ENCODE results near the gene GPRIN1.

Gene GPRIN1

DNA sequence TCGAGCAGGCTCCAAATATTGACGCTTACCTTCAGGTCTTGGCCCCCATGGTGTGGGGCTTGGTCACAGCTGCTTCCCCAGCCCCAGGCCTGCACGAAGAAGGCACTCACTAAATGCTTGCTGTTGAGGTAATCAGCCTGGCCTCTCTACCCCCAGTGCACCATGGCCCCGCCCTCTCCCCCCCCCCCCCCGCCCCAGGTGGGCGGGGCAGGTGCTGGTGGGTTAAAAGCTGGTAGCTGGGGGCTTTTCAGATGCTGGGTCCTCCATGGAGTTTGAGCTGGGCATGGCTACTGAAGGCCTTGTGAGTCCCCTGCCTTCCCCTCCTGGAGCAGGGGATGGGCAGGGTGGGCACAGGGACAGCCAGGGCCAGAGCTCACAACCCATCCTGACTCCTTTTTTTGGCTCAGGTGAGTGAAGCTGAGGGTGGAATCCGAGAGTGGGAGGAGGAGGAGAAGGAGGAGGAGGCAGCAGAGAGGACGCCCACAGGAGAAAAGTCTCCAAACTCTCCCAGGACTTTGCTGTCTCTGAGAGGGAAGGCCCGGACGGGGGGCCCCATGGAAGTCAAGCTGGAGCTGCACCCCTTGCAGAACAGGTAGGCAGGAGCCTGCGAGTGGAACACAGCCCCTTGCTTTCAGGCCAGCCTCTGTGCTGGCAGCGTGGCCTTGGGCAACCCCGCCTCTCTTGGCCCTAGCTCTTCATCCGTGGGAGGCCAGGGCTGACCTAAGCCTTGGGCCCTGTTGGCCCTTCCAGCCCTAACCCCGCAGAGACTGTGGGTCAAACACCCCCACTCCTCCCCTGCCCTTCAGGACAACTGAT is 32.9 kb upstream of the GPRIN1 start:
- no peak for DNase-seq

DNA sequence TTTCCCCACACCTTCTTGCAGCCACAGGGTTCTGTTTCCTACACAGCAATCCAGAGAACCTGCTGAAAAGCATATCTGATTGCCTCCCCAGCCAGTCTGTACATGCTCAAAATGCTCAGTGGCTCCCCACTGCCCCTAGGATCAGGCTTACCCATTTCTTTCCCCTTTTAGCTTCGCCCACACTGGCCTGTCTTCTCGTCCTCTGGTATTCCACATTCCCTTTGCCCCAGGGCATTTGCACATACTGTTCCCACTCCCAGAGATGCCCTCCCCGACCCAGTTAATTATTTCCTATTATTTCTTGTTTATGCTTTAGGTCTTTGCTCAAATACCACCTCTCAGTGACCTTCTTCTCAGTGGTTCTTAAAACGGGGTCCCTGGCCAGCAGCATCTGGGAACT is 30.7 kb upstream of the GPRIN1 start:
- no peak for DNase-seq

DNA sequence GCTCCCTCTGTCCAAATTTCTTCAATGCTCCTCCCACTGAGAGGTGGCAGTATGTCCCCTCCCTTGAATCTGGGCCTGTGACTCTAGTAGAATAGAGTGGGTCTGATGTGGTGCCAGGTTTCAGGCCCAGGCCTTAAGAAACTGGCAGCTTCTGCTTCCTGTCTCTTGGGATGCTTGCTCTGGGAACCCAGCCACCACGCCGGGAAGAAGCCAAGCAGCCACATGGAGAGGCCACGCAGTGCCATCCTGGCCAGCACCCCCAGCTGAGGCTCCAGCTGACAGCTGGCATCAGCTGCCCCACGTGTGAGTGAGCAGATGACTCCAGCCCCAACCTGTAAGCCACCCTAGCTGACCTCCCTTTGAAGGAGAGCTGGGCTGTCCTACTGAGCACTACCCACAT is 30.0 kb upstream of the GPRIN1 start:
- DNase-seq = no peak

DNA sequence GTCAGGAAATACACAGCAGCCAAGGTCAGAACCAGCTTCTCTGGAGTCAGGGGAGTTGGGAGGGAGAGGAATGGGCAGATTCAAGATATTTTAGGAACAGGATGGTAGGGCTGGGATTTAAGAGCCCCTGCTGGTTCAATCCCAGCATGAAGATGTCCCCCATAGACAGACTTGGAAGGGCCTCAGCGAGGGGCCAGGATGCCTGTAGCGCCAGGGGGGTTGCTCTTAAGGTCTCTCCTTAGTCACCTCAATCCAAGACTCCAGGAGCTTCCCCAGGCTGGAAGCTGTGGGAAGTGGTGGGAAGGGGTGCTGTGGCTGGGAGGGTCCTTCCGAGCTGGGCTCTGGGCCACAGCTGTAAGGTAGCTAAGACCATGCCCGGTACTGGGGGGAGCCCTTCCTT is 29.3 kb upstream of the GPRIN1 start:
- no peak for DNase-seq

DNA sequence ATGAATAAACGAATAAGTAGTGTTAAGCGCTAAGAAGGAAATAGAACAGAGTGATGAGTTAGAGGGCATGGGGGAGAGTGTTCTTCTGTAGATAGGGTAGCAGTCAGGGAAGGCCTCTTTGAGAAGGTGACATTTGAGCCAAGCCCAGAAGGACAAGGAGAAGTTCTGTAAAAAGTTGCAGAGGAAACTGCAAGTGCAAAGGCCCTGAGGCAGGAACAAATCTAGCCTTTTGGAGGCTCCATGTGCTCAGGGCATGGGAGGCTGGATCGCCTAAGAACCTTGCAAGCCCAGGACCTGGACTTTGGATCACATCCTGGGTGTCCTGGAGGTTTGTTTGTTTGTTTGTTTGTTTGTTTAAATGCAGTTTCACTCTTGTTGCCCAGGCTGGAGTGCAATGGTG is 28.5 kb upstream of the GPRIN1 start:
- DNase-seq = no peak

DNA sequence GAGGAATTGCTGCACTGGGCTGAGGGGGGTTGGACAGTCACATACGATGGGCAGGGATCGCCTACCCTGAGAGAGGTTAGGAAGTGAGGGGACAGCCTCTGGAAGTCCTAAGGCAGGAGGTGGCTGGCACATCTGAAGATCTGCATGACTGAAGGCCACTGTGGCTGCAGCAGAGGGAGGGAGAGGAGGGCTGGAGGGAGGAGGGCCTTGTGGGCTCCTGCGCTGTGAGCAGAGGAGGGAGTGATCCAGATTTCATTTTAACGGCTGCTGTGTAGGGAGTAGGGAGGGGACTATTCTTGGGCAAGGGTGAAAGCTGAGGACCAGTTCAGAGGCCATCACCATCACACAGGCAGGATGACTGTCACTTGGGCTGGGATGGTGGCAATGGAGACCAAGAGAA is 27.6 kb upstream of the GPRIN1 start:
- DNase-seq = no peak

DNA sequence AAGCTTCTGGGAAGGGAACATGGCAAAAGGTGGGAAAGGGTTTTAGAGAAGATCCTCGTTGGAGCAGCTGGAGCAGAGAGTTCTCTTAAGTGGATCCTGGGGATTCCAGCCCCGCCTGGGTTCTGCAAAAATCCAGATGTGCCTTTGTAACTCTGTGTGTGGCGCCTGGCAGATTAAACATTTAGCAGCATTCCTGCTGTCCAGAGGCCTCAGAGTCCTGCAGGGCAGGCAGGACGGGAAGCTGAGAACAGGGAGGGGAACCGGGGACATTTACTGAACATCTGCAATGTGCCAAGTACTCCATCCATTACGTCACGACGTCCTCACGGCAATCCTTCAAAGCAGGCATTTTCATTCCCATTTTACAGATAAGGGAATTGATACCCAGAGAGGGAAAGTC is 26.5 kb upstream of the GPRIN1 start:
- no peak for DNase-seq

DNA sequence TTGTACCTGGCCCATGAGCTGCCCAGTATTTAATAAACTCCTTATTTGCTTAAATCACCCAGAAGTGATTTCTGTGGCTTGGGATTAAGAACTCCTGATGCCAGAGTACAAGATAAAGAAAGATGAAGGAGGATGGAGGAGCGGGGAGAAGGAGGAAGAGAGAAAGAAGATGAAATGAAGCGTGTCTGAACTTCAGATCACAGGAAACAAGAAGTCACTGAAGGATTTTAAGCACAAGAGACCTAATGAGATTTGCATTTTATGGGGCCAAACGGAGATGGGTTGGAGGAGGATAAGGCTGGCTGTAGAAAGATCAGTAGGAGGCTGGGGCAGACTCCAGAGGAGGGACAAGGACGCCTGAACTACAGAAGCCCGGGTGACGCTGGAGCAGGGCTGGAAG is 23.6 kb upstream of the GPRIN1 start:
- DNase-seq = no peak

DNA sequence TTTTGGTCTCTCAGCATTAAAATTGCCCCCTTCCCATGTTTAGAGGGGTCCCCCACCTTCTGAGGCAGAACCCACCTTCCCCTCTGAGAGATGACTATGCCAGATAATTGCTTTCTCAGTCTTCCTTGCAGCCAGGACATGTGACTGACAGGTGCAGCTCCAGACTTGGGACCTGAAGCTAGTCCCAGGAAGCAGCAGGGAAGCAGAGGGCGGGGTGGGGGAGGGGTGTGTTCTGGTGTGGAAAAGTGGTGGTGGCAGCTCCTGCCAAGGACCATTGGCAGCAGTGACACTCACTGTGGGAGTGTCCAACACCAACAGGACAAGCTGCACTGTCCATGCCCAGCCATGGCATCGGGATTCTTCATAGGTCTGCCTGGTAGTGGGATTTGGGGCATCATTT is 22.8 kb upstream of the GPRIN1 start:
- no peak for DNase-seq

DNA sequence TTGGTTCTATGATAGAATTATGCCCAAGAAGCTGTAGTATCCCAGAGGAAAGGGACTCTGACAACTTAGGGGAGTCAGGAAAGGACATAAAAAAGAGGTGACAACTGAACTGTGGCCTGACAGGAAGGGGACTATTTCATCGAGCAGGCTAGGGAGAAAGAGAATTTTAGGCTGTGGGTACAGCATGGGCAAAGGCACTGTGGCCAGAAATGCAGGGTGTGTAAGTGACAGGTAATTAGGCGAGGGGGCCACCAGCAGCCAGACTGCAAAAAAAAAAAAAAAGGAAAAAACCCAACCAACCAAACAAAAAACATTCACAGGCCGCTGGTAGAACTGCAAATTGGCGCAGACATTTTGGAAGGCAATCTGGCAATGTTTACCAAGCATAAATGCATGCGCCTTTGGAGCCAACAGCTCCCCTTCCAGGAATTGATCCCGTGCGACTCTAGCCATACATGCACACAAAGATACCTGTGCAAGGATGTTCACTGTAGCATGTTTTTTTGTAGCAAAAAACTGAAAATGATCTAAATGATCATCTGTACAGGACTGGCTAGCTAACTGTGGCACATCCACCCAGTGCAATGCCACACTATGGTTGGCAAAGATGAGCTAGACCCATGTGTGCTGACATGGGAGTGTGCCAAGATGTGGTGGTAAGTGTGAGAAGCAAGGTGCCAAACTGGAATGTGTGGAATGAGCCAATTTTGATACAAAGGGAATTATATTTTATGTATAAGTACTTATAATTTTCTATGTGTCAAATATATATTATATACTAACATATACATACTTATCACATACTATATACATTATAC is 21.6 kb upstream of the GPRIN1 start:
- DNase-seq = no peak

DNA sequence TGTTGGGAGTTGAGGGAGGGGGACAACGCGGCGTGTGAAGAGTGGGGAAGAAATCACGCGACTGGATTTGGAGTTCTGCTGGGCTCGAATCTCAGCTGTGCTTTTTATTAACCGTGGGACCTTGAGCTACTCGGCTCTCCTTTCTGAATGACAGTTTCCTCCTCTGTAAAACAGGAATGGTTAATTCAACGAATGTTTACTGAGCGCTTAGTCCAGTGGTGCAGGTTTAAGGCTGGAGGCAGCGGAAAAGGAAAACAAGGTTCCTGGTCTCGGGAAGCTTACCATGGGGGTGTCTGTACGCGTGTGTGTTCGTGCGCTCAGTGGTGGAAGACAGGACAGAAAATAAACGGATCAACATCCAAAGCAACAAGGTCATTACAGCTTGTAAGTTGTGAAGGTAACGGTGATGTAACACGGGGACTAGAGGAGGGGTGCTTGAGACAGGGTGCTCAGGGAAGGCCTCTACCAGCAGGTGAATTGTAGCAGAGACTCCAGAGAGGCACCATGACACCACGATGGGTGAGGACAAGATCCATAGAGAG is 20.8 kb upstream of the GPRIN1 start:
- DNase-seq = no peak

DNA sequence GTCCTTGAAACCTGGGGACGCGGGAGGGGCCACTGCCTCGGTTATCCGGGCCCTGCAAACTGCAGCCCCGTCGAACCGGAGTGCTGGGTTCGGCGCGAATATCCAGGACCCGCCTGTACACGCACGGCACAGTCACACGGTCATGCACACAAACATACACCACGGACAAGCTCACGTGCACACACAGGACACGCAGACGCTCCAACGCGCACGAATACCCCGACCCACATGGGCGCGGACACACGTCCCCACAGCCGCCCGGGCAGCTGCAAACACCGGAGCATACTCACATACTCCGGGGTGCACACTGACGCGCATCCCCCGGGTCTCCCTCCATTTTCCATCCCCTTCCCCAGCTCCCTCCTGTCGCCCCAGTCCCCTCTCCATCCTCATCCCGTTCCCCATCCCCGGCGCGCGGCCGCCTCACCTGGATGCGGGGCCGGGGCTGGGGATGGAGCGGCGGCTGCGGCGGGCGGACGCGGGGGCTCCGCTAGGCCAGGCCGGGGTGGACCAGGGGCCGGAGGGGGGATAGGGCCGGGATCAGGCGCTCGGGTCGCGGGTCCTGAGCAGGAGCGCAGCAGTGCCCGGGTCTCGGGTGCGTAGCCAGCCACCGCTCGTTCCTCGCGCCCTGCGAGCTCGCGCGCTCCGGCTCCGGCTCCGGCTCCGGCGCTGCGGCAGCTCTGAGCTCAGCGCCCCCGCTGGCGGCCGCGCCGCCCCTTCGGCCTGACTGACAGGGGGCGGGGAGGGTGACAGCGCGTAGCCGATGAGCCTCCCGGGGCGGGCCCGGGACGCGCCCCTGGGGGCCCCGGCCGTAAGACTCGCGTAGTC is 20.1 kb upstream of the GPRIN1 start, which contains the start of the genes EIF4E1B and SNCB:
EIF4E1B (plus strand) TSS at position 823 of the 828 bp plus-strand sequence. CDS start 12,113 bp downstream, outside the sequence.
SNCB (minus strand) TSS at position 682 of the 828 bp plus-strand sequence. CDS start 880 bp downstream, outside the sequence.
- DNase-seq = no peak

DNA sequence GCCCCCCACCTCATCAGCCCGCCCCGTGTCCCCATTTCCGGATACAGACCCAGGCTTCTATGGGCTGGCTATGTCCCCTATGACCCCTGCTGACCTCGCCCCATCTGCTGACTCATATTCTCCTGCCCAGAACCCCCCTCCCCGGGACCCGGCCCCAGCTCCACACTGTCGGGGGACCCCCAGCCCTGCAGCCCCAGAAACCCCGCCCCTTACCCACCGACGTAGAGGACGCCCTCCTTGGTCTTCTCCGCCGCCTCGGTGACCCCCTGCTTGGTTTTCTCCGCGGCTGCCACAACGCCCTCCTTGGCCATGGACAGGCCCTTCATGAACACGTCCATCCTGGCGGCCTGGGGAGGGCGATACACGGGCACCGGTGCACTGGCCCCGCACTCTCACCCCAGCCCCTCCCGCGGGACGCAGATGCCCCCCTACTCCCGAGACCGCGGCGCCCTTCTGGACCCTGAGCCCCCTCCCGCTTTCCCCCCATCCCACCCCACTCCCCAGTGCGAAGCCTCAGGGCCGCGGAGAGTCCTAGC is 19.4 kb upstream of the GPRIN1 start:
- DNase-seq = no peak

DNA sequence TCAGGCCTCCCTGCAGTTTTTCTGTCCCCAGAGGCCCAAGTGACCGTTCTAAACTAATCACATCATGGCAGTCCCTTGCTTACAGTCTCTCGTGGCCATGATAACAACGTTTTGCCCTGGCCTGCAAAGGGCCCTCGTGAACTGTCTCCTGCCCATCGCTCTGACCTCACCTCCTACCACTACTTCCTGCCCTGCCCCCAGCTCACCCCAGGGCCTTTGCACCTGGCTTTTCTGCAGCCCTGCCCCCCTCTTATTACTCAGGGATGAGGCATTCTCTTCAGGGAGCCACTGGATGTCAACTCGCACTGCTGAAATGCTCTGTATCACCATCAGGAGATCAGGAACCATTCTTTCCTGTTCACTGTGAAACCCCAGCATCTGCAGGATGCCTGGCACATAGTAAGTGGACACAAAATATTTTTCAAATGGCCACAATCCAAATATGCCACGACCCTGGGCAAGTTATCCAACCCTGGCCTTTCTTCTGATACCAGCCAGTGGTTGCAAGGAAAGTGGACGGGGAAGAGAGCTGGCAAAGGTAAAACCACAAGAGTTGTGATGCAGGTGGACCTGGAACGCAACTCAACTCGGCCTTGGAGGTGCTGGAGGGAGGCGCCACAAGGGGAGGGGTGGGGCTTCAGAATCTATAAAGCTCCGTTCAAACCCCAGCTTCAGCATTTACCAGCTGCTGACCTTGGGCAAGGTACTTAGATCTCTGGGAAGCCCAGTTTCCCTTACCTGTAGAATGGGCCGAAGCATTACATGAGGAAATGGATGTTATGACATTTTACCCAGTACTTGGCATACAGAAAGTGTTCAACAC is 18.7 kb upstream of the GPRIN1 start:
- no peak for DNase-seq

DNA sequence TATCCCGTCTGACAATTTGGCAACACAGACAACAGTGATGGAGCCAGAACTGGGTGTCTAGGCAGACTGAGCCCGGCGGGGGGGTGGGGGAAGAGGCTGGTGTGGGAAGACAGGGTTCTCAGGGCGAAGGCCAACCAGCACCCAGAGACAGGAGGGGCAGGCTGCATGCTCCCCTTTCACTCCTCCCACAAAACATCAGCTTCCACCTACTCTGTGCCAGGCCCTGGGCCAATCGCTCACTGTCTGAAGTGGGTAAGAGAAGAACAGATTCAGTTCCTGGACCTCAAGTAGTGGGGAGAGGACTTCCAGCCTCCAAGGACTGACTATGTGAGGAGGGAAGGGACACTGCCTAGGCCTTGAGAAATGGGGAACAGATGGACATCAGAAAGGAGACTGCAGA is 17.6 kb upstream of the GPRIN1 start:
- DNase-seq = no peak

DNA sequence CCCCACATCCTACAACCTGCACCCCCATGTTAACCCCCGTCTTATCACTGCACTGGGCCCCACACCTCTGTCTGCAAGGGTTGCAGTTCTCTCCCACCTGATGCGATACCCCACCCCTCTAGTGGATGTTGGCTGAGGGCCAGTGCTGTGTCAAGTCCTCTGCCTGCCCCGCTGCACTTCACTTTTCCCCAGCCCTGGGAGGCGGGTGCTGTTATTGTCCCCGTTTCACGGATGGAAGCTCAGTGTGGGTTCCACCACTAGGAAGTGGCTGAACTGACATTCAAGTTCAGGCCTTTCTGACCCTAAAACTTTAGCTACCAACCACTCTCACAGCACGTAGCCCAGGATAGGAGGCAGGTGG is 16.9 kb upstream of the GPRIN1 start:
- DNase-seq = no peak

DNA sequence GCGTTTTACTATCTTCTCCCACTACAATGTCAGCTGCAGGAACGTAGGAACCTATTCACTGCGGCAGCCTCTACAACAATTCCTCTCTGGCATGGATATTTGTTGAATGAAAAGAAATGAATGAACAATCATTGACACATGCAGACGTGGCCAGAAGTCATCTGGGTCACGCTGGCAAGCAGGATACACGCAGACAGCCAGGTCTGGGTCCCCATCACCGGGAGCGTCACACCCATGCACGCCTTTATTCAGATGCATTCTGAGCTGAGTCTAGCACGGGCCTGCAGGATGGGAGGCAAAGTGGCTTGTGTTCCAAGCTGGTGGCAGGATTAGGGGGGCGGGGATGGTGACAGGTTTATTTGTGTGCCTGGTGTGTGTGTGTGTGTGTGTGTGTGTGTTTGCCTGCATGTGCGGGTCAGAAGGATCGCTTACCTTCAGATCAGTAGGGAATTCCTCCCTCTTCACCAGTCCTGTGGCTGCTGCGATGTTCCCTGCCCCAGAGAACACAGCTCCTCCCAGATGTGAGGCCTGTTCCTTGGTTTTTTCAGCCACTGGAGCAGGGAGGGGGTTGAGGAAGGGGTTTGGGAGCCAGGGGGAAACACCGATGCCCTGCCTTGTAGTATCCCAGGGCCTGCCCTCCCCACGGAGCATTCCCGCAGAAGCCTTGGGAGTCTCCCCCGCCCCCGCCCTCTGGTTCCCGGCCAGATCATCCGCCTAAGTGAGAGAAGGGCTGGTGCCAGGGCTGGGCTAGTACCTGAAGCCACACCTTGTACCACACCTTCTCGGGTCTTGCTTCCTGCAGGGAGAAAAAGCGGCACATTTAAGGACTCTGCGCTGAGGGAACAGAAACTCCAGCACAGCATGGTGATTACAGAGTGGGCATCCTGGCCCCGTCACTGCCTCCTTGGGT is 16.3 kb upstream of the GPRIN1 start:
- DNase-seq = no peak

DNA sequence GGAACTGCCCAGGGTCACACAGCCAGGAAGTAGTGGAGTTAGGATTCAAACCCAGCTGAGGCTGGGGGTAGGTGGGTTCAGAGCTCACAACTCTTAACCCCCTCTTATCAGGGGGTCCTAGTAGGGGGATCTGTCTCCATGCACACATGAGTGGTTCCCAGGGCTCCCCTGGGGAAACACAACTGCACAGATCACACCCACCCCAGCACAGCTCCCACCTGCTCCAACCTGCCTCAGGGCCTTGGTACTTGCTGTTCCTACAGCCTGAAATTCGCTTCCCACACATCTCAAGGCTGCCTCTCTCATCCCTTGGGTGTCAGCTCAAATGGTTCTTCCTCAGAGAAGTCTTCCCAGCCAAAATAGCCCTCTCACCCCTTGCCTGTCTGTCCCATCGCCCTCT is 15.6 kb upstream of the GPRIN1 start:
- no peak for DNase-seq

DNA sequence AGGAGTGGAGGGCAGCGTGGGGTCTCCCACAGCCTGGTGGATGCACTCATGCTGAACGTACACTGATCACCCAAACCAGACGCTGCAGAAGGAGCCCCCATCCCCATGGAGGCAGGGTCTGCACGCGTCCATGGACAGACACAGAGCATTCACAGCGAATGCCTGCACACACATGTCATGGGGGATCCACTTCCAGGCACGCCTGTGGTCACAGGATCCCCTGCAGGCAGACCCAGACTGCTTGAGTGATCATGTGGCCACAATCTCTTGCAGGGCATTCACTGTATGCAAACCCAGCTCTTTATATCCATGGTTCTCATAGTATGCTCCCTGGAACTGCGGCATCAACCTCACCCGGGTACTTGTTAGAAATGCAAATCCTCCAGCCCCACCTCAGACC is 15.0 kb upstream of the GPRIN1 start:
- no peak for DNase-seq

DNA sequence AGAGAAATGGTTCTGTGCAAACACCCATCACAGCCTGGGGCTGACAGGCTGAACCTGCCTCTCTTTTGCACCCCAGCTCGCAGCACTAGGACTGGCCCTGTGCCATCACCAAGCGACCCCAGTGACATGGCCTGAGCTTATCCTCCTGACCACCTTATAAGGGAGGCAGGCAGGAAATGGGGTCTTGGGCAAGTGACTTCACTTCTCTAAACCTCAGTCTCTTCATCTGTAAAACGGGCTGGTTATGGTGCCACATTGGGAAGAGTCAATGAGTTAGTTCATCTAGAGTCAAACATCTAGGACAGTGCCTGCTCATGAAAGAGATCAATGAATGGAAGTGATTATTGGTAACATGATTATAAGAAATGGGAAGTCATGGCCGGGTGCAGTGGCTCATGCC is 14.2 kb upstream of the GPRIN1 start:
- DNase-seq = no peak

DNA sequence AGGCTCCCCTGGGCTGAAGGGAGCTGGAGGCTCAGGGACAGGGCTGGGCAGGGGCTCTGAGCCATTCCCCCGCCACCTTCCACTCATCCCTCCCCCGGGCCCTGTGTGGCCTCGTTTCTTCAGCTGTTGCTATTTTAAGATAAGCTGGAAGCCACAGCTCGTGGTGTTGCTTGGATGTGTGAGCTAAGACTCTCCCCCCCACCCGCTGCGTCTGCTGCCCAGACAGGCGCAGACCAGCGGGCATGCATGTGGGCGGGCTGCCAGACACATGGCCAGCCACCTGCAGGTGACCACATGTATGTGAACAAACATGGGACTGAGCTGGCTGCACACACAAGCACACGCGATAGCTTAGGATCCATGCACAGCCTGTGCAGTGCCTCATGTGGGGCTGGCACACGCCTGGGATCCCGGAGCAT is 11.7 kb upstream of the GPRIN1 start:
- DNase-seq = no peak
